ENCODE measurements around the gene BPIFA3.

The BPIFA3 gene

GRCh38 chr20:33261465-33261864 lies 44.3 kb downstream of the BPIFA3 start:
- in situ Hi-C loops (cut with HindIII; ENCODE audit: low sequenced_read_pairs) = no loop called here
- DNase-seq (ENCODE audit: low read depth) = no peak
- TF ChIP-seq CTCF (IDR thresholded peaks at IDR 0.05; ENCODE audit: low read depth, low read length, missing control alignments) = no peak
- H3K4me3 ChIP-seq (ENCODE audit: low read depth, low read length) = no peak overlapping the region

GRCh38 chr20:33262658-33263065 lies 45.5 kb downstream of the BPIFA3 start:
- peak; percentile 12 for DNase-seq (ENCODE audit: low read depth)
- in situ Hi-C loops (cut with HindIII; ENCODE audit: low sequenced_read_pairs) = no loop called here

GRCh38 chr20:33263784-33264183 lies 46.6 kb downstream of the BPIFA3 start:
- H3K4me3 ChIP-seq (ENCODE audit: low read depth, low read length) = no peak overlapping the region
- no peak for DNase-seq (ENCODE audit: low read depth)
- no peak for TF ChIP-seq CTCF (IDR thresholded peaks at IDR 0.05; ENCODE audit: low read depth, low read length, missing control alignments)
- in situ Hi-C loops (cut with HindIII; ENCODE audit: low sequenced_read_pairs) = no loop called here

More at GRCh38 chr20:33262658-33263065, 45.5 kb downstream of the BPIFA3 start:
- TF ChIP-seq CTCF (IDR thresholded peaks at IDR 0.05; ENCODE audit: low read depth, low read length, missing control alignments) = peak; percentile 72
- no peak overlapping the region for H3K4me3 ChIP-seq (ENCODE audit: low read depth, low read length)

GRCh38 chr20:33267701-33268100 lies 50.5 kb downstream of the BPIFA3 start:
- H3K4me3 ChIP-seq (ENCODE audit: low read depth, low read length) = no peak overlapping the region
- DNase-seq (ENCODE audit: low read depth) = no peak
- TF ChIP-seq CTCF (IDR thresholded peaks at IDR 0.05; ENCODE audit: low read depth, low read length, missing control alignments) = no peak
- in situ Hi-C loops (cut with HindIII; ENCODE audit: low sequenced_read_pairs) = no loop called here

- no peak for TF ChIP-seq CTCF (IDR thresholded peaks at IDR 0.05; ENCODE audit: low read depth, low read length, missing control alignments)
- in situ Hi-C loops (cut with HindIII; ENCODE audit: low sequenced_read_pairs) = no loop called here
- no peak for DNase-seq (ENCODE audit: low read depth)
- no peak overlapping the region for H3K4me3 ChIP-seq (ENCODE audit: low read depth, low read length)
Measured at GRCh38 chr20:33272155-33272873, 55.2 kb downstream of the BPIFA3 start.

GRCh38 chr20:33273117-33273851 lies 56.1 kb downstream of the BPIFA3 start:
- in situ Hi-C loops (cut with HindIII; ENCODE audit: low sequenced_read_pairs) = no loop called here
- no peak for TF ChIP-seq CTCF (IDR thresholded peaks at IDR 0.05; ENCODE audit: low read depth, low read length, missing control alignments)
- H3K4me3 ChIP-seq (ENCODE audit: low read depth, low read length) = no peak overlapping the region
- no peak for DNase-seq (ENCODE audit: low read depth)
